HepG2 (cell line): Measurements from ENCODE around the gene SMAD1.

Source experiments
- EP300 ChIP-seq, 3 experiments: sonication (generic) in 1 of 3; formaldehyde crosslinking in 1 of 3; IDR thresholded peaks; 2 replicates each; pipeline versions ENCODE4 v1.5.1 to v1.6.1; 2011 to 2020; ENCODE audit warnings: low read depth in 2 of 3, low read length in 2 of 3, borderline replicate concordance in 1 of 3, improper control_type of control experiment in 1 of 3, mild to moderate bottlenecking in 1 of 3, missing genetic modification reagents in 1 of 3, moderate library complexity in 1 of 3
- NFRKB ChIP-seq: fragments of 450-650 bp; IDR thresholded peaks from 2 replicates; pipeline ENCODE4 v1.6.1; 2017
- RBAK ChIP-seq: sonication (generic); formaldehyde crosslinking; IDR thresholded peaks from 2 replicates; pipeline ENCODE4 v1.5.1; 2020; ENCODE audit warnings: mild to moderate bottlenecking, missing genetic modification reagents
- RFX1 ChIP-seq: fragments of 450-650 bp; IDR thresholded peaks from 2 replicates; pipeline ENCODE4 v1.6.1; 2017
- RORA ChIP-seq: sonication (generic); formaldehyde crosslinking; IDR thresholded peaks from 2 replicates; pipeline ENCODE4 v1.5.0; 2020; ENCODE audit warnings: mild to moderate bottlenecking, missing genetic modification reagents, moderate library complexity
- SALL2 ChIP-seq: sonication (generic); formaldehyde crosslinking; IDR thresholded peaks from 2 replicates; pipeline ENCODE4 v1.8.1; 2023; ENCODE audit warnings: mild to moderate bottlenecking, missing genetic modification reagents, inconsistent platforms
- SP1 ChIP-seq, 2 experiments: fragments of 450-650 bp in 1 of 2; sonication (generic) in 1 of 2; formaldehyde crosslinking in 1 of 2; IDR thresholded peaks; 2 replicates each; pipeline versions ENCODE4 v1.4.0 to v1.6.1; 2016 to 2020; ENCODE audit warnings: missing genetic modification reagents in 1 of 2
- TBX3 ChIP-seq: fragments of 450-650 bp; IDR thresholded peaks from 2 replicates; pipeline ENCODE4 v1.6.1; 2017; ENCODE audit warnings: antibody characterized with exemption, mild to moderate bottlenecking, inconsistent platforms, borderline replicate concordance
- TEAD3 ChIP-seq: optimal IDR thresholded peaks from 2 replicates; pipeline ENCODE3; 2016; ENCODE audit warnings: borderline replicate concordance
- ZFP1 ChIP-seq: IDR thresholded peaks from 2 replicates; pipeline ENCODE4 v1.6.1; 2016
- ZKSCAN5 ChIP-seq: sonication (generic); formaldehyde crosslinking; IDR thresholded peaks from 2 replicates; pipeline ENCODE4 v1.5.1; 2020; ENCODE audit warnings: mild to moderate bottlenecking, missing genetic modification reagents
- ZNF333 ChIP-seq: sonication (generic); formaldehyde crosslinking; IDR thresholded peaks from 2 replicates; pipeline ENCODE4 v1.4.0; 2020; ENCODE audit warnings: mild to moderate bottlenecking, missing genetic modification reagents, borderline replicate concordance
- ZNF556 ChIP-seq: sonication (generic); formaldehyde crosslinking; IDR thresholded peaks from 2 replicates; pipeline ENCODE4 v1.4.0; 2020; ENCODE audit warnings: mild to moderate bottlenecking, missing genetic modification reagents, borderline replicate concordance
- TF ChIP-seq, protein P1 (sequence below): sonication (generic); formaldehyde crosslinking; conservative IDR thresholded peaks from 2 replicates; pipeline ENCODE4 v1.4.0; 2020; ENCODE audit warnings: missing genetic modification reagents

DNA sequence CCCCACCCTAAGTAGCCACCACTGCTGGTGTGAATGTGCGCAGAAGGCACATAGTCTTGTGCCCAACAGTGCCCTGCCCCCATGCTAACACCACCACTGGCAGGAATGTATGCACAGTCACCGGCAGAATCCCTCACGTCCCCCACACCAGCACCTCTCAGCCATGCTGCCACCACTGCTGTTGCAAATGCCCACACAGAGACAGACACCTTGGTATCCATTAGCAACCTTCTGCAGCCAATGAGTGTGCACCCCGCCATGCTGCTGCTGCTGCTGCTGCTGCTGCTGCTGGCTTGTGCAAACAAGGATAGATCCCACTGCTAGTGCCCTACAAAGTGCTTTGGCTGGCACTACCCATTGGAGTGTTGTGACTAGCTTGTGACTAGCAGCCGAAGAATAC lies 85.1 kb downstream of the SMAD1 start:
- TF ChIP-seq, protein P1, sequence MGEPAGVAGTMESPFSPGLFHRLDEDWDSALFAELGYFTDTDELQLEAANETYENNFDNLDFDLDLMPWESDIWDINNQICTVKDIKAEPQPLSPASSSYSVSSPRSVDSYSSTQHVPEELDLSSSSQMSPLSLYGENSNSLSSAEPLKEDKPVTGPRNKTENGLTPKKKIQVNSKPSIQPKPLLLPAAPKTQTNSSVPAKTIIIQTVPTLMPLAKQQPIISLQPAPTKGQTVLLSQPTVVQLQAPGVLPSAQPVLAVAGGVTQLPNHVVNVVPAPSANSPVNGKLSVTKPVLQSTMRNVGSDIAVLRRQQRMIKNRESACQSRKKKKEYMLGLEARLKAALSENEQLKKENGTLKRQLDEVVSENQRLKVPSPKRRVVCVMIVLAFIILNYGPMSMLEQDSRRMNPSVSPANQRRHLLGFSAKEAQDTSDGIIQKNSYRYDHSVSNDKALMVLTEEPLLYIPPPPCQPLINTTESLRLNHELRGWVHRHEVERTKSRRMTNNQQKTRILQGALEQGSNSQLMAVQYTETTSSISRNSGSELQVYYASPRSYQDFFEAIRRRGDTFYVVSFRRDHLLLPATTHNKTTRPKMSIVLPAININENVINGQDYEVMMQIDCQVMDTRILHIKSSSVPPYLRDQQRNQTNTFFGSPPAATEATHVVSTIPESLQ (CRISPR knock-in tag) = no peak
- TF ChIP-seq RBAK = no peak
- TF ChIP-seq TBX3 = no peak
- TF ChIP-seq RFX1 = no peak
- TF ChIP-seq ZFP1 (CRISPR knock-in tag) = no peak
- no peak for TF ChIP-seq RORA (CRISPR knock-in tag)
- no peak for TF ChIP-seq TEAD3
- TF ChIP-seq EP300 (IDR thresholded peaks at IDR 0.05; ENCODE audit: low read depth in 2 of 2, low read length in 2 of 2) = no peak
- TF ChIP-seq EP300 (CRISPR knock-in tag; IDR thresholded peaks at IDR 0.05; ENCODE audit: borderline replicate concordance) = no peak
- no peak for TF ChIP-seq ZNF333 (CRISPR knock-in tag)
- no peak for TF ChIP-seq NFRKB
- no peak for TF ChIP-seq ZNF556 (CRISPR knock-in tag)
- TF ChIP-seq ZKSCAN5 (CRISPR knock-in tag) = no peak
- no peak for TF ChIP-seq SALL2
- TF ChIP-seq SP1 (IDR thresholded peaks at IDR 0.05) = no peak
- no peak for TF ChIP-seq SP1 (CRISPR knock-in tag; IDR thresholded peaks at IDR 0.05)
